ENCODE results near the gene CCDC86.
"Not testable (repeated sequence)": the region's sequence is repeated elsewhere in the genome, so short reads cannot be mapped to it uniquely, and the experiment has no call there.

The CCDC86 gene

GRCh38 chr11:60813324-60813723 is 28.6 kb upstream of the CCDC86 start:
- no peak overlapping the region for H3K4me3 ChIP-seq (ENCODE audit: low read length)
- H3K4me2 ChIP-seq (ENCODE audit: low read length), result no peak overlapping the region
- H3K9me3 ChIP-seq (replicated peaks; ENCODE audit: low read length), result peaks cover 10% of the 10 kb centered on the region
- no peaks in the 10 kb centered on the region for H3K27me3 ChIP-seq (ENCODE audit: control insufficient read depth, insufficient read depth, low read length)
- H3K36me3 ChIP-seq (ENCODE audit: insufficient read depth, low read length), result no peaks in the 10 kb centered on the region
- H3K4me1 ChIP-seq (ENCODE audit: control insufficient read depth, insufficient read depth, low read length), result no peaks in the 10 kb centered on the region
- no peak overlapping the region for H3K9ac ChIP-seq (ENCODE audit: low read depth, low read length)

- H3K4me1 ChIP-seq (ENCODE audit: control insufficient read depth, insufficient read depth, low read length), result no peaks in the 10 kb centered on the region
- H3K9me3 ChIP-seq (replicated peaks; ENCODE audit: low read length), result peaks cover 10% of the 10 kb centered on the region
- H3K27me3 ChIP-seq (ENCODE audit: control insufficient read depth, insufficient read depth, low read length), result peaks cover 8% of the 10 kb centered on the region
- H3K4me3 ChIP-seq (ENCODE audit: low read length), result no peak overlapping the region
- H3K4me2 ChIP-seq (ENCODE audit: low read length), result no peak overlapping the region
- H3K36me3 ChIP-seq (ENCODE audit: insufficient read depth, low read length), result no peaks in the 10 kb centered on the region
- H3K9ac ChIP-seq (ENCODE audit: low read depth, low read length), result no peak overlapping the region
These were observed 27.8 kb upstream of the CCDC86 start for GRCh38 chr11:60814112-60814511.

DNA sequence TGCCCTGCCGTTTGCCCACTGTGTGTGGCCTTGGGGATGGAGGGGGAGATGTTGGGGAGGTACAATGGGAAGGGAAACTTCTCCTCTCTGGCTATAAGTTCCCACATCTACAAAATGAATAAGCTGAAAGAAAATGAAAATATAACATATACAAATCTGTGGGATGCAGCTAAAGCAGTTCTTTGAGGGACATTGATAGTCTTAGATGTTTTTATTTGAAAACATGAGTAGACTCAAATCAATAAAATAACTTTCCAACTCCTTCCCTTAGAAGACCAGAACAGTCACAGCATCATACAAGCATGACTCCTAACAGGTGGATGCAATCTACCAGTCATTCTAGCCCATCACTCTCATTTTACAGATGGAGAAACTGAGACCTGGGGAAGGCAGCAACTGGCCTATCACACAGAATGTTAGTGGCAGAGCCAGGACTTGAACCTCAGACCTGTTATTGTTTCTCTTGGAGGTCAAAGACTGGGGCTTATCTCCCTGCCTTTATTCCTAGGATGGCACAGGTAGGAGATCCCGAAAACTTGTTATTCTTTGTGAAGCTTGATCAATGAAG is 25.2 kb upstream of the CCDC86 start:
- H3K27me3 ChIP-seq (ENCODE audit: control insufficient read depth, insufficient read depth, low read length), result peaks cover 28% of the 10 kb centered on the region
- peaks cover 10% of the 10 kb centered on the region for H3K9me3 ChIP-seq (replicated peaks; ENCODE audit: low read length)
- H3K4me2 ChIP-seq (ENCODE audit: low read length), result no peak overlapping the region

DNA sequence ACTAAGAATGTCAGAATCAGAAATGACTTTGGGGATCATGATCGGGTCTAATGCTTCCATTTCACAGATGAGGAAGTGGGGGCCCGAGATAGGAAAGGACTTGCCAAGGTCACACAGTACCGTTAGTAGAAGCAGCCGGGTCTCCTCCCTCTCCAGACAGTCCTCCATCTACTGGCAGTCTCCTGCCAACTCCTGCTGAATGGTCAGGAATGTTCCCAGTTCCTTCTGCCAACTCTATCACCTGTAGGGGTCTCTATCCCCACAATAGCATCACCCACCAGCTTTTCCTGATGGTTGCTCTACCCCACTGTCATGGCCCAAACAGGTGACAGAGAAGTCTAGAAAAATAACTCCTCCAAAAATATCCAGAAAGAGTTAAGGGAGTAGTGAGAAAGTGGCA is 23.9 kb upstream of the CCDC86 start:
- Histone ChIP-seq H3K36me3 (ENCODE audit: insufficient read depth, low read length) (no peaks in the 10 kb centered on the region), H3K9me3 (replicated peaks; ENCODE audit: low read length) (peaks cover 10% of the 10 kb centered on the region), H3K4me3 (ENCODE audit: low read length) (no peak overlapping the region), H3K9ac (ENCODE audit: low read depth, low read length) (no peak overlapping the region), H3K4me1 (ENCODE audit: control insufficient read depth, insufficient read depth, low read length) (no peaks in the 10 kb centered on the region), H3K4me2 (ENCODE audit: low read length) (no peak overlapping the region), H3K27me3 (ENCODE audit: control insufficient read depth, insufficient read depth, low read length) (peaks cover 35% of the 10 kb centered on the region)

More for the DNA sequence above, 25.2 kb upstream of the CCDC86 start:
- Histone ChIP-seq H3K36me3 (ENCODE audit: insufficient read depth, low read length) (no peaks in the 10 kb centered on the region), H3K4me3 (ENCODE audit: low read length) (no peak overlapping the region), H3K9ac (ENCODE audit: low read depth, low read length) (no peak overlapping the region), H3K4me1 (ENCODE audit: control insufficient read depth, insufficient read depth, low read length) (no peaks in the 10 kb centered on the region)

DNA sequence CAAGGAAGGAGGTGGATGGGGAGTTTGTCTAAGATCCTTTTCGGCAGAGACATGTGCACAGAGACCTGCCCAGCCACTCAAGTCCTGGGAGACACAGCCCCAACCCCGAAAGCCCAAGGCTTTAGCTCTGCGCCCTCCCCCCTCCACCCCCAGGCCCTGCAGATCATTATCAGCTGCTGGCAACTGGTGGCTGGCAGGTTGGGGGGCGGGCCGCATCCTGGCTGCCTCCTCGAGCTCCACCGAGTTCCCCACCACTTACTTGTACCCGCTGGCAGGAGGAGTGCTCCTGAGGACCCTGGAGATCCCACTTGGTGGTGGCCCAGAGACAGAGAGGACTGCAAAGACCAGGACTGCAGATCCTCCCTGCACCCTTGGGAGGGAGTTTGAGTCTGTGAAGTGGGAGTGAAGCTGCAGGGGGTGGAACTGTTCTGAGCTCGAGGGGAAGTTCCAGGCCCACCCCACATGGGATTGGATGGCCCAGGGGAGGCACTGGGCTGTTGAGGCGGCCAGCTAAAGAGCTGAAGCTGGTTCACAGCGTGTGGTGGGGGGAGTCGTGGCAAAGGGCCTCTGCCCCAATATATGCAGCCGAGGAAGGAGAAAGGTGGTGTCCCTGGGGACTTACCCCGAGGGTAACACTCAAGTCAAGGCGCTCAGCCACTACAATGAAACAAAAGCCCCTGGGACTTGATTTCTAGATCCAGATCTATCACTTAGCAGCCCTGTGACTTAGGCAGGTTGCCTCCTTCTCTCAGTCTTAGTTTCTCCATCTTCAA is 19.9 kb upstream of the CCDC86 start:
- no peak overlapping the region for H3K9ac ChIP-seq (ENCODE audit: low read depth, low read length)
- no peak overlapping the region for H3K4me3 ChIP-seq (ENCODE audit: low read length)
- peaks cover 2% of the 10 kb centered on the region for H3K9me3 ChIP-seq (replicated peaks; ENCODE audit: low read length)
- H3K36me3 ChIP-seq (ENCODE audit: insufficient read depth, low read length), result no peaks in the 10 kb centered on the region
- H3K27me3 ChIP-seq (ENCODE audit: control insufficient read depth, insufficient read depth, low read length), result peaks cover 52% of the 10 kb centered on the region
- no peaks in the 10 kb centered on the region for H3K4me1 ChIP-seq (ENCODE audit: control insufficient read depth, insufficient read depth, low read length)
- no peak overlapping the region for H3K4me2 ChIP-seq (ENCODE audit: low read length)

DNA sequence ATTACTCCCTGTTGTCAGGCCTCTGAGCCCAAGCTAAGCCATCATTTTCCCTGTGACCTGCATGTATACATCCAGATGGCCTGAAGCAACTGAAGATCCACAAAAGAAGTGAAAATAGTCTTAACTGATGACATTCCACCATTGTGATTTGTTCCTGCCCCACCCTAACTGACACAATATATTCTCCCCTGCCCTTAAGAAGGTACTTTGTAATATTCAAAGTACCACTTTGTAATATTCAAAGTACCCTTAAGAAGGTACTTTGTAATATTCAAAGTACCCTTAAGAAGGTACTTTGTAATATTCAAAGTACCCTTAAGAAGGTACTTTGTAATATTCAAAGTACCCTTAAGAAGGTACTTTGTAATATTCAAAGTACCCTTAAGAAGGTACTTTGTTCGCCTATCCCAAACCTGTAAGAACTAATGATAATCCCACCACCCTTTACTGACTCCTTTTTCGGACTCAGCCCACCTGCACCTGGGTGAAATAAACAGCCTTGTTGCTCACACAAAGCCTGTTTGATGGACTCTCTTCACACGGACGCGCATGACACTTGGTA is 18.1 kb upstream of the CCDC86 start:
- peaks cover 66% of the 10 kb centered on the region for H3K27me3 ChIP-seq (ENCODE audit: control insufficient read depth, insufficient read depth, low read length)
- not testable (repeated sequence) for H3K9ac ChIP-seq (ENCODE audit: low read depth, low read length); H3K4me2 ChIP-seq (ENCODE audit: low read length); H3K36me3 ChIP-seq (ENCODE audit: insufficient read depth, low read length); H3K4me1 ChIP-seq (ENCODE audit: control insufficient read depth, insufficient read depth, low read length); H3K4me3 ChIP-seq (ENCODE audit: low read length); H3K9me3 ChIP-seq (replicated peaks; ENCODE audit: low read length)

- Histone ChIP-seq H3K4me3 (ENCODE audit: low read length) (no peak overlapping the region), H3K9ac (ENCODE audit: low read depth, low read length) (no peak overlapping the region), H3K4me1 (ENCODE audit: control insufficient read depth, insufficient read depth, low read length) (no peaks in the 10 kb centered on the region), H3K4me2 (ENCODE audit: low read length) (no peak overlapping the region), H3K36me3 (ENCODE audit: insufficient read depth, low read length) (no peaks in the 10 kb centered on the region), H3K9me3 (replicated peaks; ENCODE audit: low read length) (no peaks in the 10 kb centered on the region), H3K27me3 (ENCODE audit: control insufficient read depth, insufficient read depth, low read length) (peaks cover 60% of the 10 kb centered on the region)
These were observed 16.8 kb upstream of the CCDC86 start for GRCh38 chr11:60825118-60825517.

- H3K9ac ChIP-seq (ENCODE audit: low read depth, low read length), result no peak overlapping the region
These were observed 16.1 kb upstream of the CCDC86 start for GRCh38 chr11:60825790-60826189.

DNA sequence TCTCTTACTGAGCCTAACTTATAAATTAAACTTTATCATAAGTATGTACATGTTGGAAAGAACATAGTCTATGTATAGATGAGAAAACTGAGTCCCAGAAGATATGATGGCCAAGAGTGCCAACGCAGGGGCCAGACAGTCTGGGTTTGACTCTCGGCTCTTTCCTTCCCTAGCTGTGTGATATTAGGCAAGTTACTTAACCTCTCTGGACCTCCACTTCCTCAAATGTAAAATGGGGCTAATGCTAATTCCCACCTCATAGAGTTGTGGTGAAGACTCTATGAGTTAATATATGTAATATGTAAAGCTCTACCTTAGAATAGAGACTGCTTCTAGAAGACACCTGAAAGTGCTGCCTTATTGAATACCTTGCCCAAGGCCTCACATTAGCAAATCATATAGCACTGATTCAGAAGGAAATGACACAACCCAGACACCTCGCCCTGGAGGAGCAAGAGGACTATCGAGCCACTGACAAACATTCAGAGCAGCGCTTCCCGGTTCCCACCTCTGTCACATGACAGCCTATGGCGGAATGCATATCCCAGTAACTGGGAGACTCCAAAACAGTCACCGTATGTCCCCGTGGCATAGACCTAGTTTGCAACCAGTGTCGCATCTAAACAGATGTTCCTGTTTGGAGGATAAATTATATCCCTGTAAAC is 11.3 kb upstream of the CCDC86 start:
- no peak overlapping the region for H3K9ac ChIP-seq (ENCODE audit: low read depth, low read length)
- H3K27me3 ChIP-seq (ENCODE audit: control insufficient read depth, insufficient read depth, low read length), result peaks cover 45% of the 10 kb centered on the region
- no peak overlapping the region for H3K4me2 ChIP-seq (ENCODE audit: low read length)
- H3K4me3 ChIP-seq (ENCODE audit: low read length), result no peak overlapping the region
- H3K4me1 ChIP-seq (ENCODE audit: control insufficient read depth, insufficient read depth, low read length), result peaks cover 4% of the 10 kb centered on the region
- no peaks in the 10 kb centered on the region for H3K9me3 ChIP-seq (replicated peaks; ENCODE audit: low read length)
- no peaks in the 10 kb centered on the region for H3K36me3 ChIP-seq (ENCODE audit: insufficient read depth, low read length)

More at GRCh38 chr11:60825790-60826189, 16.1 kb upstream of the CCDC86 start:
- Histone ChIP-seq H3K4me2 (ENCODE audit: low read length) (no peak overlapping the region), H3K9me3 (replicated peaks; ENCODE audit: low read length) (no peaks in the 10 kb centered on the region), H3K36me3 (ENCODE audit: insufficient read depth, low read length) (no peaks in the 10 kb centered on the region), H3K4me1 (ENCODE audit: control insufficient read depth, insufficient read depth, low read length) (no peaks in the 10 kb centered on the region), H3K27me3 (ENCODE audit: control insufficient read depth, insufficient read depth, low read length) (peaks cover 54% of the 10 kb centered on the region), H3K4me3 (ENCODE audit: low read length) (no peak overlapping the region)

DNA sequence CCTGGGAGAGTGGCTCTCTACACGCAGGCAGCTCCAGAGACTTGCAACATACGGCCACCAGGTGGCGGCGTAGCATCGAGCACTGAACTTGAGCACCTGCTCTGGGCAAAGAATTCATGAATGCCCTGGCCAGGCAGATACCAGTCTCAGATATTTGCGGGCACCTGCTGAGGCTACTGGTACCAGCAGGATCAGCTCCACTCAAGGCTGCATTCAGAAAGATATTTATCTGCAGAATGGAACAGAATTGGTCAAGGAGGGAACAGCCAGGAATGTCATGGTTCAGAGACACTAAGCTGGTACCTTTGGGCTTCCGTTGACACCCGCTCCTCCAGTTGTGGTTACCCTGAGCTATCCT is 10.8 kb upstream of the CCDC86 start:
- Histone ChIP-seq H3K4me3 (ENCODE audit: low read length) (no peak overlapping the region), H3K27me3 (ENCODE audit: control insufficient read depth, insufficient read depth, low read length) (peaks cover 42% of the 10 kb centered on the region), H3K4me1 (ENCODE audit: control insufficient read depth, insufficient read depth, low read length) (peaks cover 9% of the 10 kb centered on the region), H3K9ac (ENCODE audit: low read depth, low read length) (no peak overlapping the region), H3K36me3 (ENCODE audit: insufficient read depth, low read length) (no peaks in the 10 kb centered on the region), H3K4me2 (ENCODE audit: low read length) (no peak overlapping the region), H3K9me3 (replicated peaks; ENCODE audit: low read length) (no peaks in the 10 kb centered on the region)

GRCh38 chr11:60831501-60832079 is 10.3 kb upstream of the CCDC86 start:
- peaks cover 40% of the 10 kb centered on the region for H3K27me3 ChIP-seq (ENCODE audit: control insufficient read depth, insufficient read depth, low read length)
- H3K4me2 ChIP-seq (ENCODE audit: low read length), result no peak overlapping the region
- H3K9ac ChIP-seq (ENCODE audit: low read depth, low read length), result no peak overlapping the region
- no peaks in the 10 kb centered on the region for H3K9me3 ChIP-seq (replicated peaks; ENCODE audit: low read length)
- no peak overlapping the region for H3K4me3 ChIP-seq (ENCODE audit: low read length)
- H3K4me1 ChIP-seq (ENCODE audit: control insufficient read depth, insufficient read depth, low read length), result peaks cover 9% of the 10 kb centered on the region
- no peaks in the 10 kb centered on the region for H3K36me3 ChIP-seq (ENCODE audit: insufficient read depth, low read length)
